HG03439 (cell line): ENCODE data around the gene SLC4A5.

Experiments used
- ATAC-seq: cut with Tn5 transposase; IDR thresholded peaks from one replicate; pipeline ENCODE4 v1.9.1; 2021; ENCODE audit warnings: mild to moderate bottlenecking, moderate library complexity; ENCODE audit not compliant: unreplicated experiment

The SLC4A5 gene

DNA sequence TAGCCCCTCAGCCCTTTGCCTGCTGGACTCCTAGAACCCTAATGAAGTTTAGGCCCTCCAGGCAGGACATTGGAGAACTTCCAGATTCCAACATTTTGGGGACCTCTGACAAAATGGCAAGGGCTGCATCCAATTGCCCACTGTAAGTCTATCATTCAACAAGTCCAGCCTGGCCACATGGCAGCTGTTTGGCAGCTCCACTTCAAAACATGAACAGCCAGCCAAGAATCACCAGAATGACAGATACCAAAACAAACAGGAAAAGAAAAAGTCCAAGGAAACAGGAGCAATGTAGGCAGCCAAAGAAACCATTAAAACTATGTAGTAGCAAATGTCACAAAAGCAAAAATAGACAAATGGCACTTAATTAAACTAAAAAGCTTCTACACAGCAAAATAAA lies 25.5 kb downstream of the SLC4A5 start:
- no peak for ATAC-seq

DNA sequence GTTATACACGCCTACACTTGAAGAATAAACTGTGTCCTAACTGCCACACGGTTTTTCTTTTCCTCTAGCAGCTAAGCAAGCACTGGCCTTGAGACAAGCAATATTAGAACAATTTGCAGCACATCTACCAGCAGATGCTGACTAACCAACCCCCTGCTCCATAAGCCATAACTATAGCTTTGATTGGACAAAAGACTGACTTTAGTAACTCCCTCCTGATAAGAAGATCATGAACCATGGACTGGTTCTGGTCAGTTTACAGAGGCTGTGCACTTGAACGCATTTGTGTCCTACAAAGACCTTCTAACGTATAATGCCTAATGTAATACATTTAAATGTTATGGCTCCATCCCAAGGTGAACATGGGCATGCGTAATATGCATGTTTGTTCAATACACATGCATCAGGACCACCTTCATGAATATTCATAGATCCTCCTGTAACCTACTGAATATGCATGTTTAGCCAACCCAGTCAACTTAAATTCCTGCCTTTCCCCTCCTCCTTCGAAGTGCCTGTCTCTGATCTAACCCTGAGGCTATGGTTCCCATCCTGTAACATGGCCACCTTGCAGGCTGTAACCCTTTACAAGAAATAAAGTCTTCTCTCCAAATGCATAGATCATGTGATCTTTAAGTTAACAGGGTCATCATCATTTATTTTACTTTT lies 26.5 kb downstream of the SLC4A5 start:
- no peak for ATAC-seq

DNA sequence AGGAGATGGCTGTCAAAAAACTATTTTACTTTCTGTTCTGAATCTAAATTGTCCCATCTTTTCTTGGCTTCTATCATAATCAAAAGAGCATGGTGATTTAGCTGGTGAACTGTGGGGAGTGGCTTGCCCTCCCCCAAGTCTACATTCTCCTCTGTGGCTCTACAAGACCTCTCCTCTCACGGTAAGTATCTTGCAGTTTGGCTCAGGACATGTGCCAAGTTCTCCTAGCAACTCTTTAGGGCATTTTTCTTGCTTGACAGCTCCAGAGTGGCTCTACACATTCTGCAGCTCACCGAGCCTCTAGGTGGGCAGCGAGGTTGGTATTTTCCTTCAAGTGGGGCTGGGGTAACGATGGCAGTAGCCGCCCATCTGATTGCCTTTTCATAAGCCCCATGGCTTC lies 29.1 kb downstream of the SLC4A5 start:
- no peak for ATAC-seq

DNA sequence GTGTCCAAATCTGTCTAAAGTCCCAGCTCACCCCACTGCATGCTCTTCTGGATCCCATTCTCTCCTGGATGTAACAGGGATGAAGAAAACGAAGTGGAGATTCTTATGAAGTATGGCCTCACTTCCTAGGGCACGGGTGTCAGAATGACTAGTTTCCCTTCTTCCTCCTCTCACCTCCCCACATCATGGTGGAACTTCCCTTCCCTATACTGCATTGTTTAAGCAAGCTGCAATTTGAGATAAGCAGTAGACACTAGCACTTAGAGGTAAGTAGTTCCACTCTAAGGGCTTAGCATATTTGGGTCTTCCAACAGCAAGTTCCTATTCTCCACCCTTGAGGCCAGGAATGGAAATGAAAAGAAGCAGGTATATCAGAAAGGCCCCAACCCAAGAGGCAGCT lies 29.7 kb downstream of the SLC4A5 start:
- no peak for ATAC-seq

DNA sequence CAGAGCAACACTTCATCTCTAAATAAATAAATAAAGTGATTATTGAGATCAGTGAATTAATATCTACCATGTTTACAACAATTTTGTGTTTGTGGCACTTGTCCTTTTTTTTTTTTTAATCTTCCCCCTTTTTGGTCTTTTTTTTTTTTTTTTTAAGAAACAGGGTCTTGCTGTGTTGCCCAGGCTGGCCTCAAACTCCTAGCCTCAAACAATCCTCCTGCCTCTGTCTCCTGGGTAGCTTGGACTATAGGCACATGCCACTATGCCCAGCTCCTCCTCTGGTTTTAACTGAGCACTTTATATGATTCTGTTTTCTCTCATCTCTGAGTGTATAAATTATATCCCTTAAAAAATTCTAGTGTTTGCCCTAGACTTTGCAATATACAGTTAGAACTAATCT lies 30.3 kb downstream of the SLC4A5 start:
- no peak for ATAC-seq

DNA sequence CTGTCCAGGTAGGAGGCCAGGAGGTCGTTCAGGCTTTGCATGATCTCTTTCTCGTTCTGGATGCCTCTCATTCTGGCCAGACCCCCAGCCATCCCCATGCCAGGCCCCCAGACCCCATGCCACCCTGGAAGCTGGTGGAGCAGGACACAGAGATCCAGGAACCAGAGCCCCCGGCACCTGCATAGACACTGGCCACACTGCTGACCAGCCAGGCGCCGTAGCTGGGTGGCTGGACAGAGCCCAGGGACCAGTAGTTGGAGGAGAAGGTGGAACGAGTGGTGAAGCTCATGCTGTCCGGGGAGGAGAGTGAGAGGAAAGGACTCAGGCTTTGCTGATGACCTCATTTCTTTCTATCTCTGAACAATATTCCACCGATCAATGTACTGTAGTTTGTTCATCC lies 35.5 kb downstream of the SLC4A5 start:
- ATAC-seq, result no peak

DNA sequence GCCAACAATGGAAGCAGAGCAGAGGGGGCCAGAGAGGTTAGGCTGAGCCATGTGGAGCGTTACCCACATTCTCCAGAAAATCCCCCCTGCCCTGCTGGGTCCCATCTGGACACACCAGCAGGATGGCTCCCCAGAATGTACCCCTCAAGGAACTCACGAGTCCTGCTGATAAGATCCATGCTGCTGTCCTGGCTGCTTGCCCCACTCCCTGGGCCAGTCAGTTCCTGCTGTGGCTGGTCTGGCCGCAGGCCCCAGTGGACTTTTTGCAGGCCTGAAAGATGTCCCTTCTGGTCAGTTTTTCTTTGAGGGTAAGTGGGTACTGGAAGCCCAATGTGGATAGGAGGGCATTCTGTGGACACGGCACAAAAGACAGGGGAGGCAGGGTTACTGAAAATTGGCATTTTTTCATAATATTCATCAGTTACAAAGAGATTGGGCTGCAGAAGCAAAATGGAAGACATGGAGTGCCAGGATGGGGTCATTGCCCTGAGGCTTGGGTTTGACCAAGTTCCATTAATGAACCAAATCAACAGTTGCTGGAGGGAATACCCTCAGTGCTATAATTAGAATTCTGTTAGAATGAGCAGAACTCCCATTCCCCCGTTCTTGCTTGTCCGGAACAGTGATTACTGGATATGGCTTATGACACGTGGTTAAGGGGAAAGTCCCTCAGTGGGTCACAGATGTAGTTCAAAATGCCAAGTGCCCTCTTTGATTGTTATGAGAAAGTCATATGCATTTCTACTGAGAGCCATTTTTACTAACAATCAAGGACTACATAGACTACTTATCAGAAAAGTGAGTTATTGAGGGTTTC lies 38.7 kb downstream of the SLC4A5 start:
- no peak for ATAC-seq

DNA sequence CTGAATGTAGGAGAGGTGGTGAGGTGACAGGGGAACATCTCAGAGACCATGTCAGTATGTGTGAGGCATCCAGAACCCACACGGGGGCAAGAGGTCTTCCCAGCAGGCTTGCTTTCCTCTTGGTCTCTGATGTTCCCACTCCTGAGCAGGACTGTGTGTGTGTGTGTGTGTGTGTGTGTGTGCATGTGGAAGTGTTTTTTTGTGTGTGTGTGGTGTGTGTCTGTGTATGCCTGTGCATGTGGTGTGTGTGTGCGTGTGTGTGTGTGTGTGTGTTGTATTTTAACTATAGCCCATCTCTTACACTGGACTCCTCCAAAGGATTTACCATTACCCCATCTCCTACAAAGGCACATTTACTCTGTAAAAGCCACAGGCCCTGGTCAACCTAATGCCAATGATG lies 40.4 kb downstream of the SLC4A5 start:
- ATAC-seq, result no peak

DNA sequence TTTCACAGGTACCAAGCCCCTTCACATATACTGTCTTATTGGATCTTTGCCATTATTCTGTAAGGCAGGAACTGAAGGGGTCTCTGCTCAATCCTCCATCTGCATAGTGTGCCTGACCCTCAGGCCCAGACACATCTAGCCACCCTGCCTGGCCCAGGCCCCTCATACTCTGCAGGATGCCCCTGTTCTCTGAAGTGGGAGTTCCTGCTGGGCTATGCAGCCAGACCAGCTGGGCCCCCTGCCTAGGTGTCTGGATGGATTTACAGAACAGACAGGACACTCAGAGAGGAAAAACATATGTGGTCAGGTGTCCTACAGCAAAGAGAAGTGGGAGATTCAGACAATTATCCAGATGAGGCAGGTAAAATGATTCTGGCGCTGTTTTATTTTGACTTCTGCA lies 42.0 kb downstream of the SLC4A5 start:
- ATAC-seq, result no peak

DNA sequence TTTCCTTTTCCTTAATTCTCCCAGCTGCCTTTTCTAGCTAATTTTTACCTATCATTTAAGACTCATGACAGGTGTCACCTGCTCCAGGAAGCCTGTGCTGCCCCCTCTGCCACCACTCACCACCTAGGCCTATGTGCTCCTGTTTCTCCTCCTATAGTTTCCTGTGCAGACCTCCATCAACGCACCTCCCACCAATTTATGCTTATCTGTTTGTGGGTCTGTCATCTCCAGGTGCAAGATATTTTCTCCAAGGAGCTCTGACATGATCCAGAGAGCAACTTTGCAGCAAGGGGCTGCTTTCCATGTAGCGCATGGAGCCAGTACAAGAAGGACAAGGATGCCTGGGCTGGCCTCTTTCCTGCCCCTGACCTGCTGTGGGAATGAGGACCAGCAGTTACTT lies 42.7 kb downstream of the SLC4A5 start:
- no peak for ATAC-seq

DNA sequence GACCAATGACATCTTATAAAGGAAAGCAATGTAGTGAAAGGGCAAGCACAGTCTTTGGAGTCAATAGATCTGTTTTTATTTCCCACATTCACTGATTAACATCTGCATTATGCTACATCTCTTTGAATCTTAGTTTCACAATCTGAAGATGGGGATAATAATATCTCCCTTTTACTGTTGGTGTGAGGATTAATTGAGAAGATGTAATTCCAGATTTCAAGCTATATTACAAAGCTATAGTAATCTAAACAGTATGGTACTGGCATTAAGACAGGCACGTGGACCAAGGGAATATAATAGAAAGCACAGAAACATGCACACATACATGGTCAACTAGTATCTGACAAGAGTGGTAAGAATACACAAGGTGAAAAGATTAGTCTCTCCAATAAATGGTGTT lies 45.3 kb downstream of the SLC4A5 start:
- no peak for ATAC-seq

DNA sequence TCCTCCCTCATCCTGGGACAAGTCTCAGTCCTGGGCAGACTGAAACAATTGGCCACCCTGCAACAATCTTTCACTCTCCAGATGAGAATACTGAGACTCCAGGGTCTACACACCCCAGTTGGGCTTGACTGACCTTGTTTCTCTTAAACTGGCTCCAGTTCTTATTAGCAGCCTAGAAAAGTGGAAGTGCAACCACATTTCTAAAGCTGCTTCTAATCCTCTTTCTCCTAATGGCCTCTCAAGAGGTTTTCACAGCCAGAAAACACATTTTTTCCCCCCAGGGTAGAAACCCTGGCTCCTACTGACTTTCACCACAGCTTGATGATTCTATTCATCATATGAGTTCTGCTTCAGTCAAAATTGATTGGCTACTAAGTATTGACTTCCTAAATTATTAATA lies 45.8 kb downstream of the SLC4A5 start:
- no peak for ATAC-seq

DNA sequence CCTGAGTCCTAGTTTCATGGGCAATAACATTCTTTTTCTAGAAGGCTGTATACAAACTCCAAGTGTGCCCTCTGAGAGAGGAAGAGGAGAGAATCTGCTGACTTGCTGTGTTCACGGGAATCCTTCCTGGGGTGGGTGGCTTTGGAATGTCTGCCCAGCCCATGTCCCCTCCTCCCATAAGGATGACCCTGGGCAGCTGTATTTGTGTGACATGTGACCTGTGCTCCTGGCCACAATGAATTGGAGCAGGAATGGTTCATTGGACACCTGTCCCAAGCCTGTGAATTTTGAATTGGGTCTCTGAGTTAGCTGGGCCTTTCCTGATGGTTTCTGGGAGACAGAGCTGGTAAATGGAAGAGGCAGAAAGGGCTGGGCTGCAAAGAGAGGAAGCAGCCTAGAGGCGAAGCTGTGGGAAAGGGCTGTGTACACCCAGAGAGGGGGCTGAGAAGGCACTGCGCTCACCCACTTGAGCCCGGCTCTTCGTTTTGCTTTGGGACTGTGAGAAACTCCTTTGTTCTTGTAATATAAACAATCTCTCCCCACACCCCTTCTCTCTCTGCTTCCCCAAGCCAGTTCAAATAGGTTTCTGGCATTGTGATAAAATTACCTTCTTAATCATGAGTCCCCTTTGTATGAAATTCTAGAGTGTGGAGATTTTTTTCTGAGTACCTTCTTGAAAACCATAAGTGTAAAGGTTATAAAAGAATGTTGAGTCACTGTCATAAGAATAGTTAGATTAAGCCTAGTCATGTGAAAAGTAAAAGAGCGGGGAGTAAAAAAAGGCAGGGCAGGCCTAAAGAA lies 49.8 kb downstream of the SLC4A5 start:
- no peak for ATAC-seq

DNA sequence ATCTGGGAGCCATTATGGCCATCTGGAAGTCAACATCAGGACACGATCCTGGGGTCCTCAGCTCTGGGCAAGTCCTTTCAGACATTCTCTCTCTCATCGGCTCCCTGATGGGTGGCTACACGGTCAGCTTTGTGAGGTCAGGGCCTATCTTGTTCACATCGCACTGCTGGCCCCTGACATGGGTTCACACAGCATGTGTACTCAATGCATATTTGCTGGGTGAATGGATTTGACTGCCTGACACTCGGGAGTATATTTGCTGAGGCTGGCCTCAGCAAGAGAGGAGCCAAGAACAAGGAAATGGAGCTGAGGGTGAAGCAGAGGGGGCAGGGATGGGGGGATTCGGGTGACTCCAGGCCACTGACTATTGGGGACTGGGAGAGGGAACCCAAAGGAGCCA lies 50.5 kb downstream of the SLC4A5 start:
- no peak for ATAC-seq

DNA sequence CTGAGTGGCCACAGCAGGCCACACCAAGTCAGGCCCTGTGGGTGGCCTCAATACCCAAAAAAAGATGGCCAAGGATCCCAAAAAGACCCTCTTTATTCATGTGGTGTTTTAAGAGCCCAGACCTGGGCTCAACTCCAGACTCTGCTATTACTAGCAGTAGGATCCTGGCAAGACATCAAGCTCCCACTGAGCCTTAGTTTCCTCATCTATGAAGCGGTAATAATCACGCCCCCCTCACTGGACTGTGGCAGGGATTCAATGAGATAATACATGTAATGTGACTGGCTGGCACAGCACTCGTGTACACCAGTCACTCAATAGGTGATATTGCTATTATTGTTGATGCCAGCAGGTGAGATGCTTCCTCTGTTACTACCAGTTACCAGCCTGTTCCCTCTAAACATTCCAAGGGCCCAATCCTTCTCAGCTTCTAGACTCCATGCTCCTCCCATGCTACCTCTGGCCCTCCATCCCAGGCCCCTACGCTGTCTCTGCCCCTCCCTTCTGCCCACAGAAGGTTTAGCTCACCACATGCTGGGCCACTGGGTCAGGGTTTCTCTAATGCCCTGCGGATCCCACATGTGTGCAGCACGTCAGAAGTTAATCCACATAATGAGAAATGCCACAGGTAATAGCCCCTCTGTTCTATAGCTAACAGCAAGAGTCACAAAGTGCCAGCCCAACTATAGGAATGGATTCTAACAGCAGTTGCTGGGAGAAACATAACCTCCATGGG lies 51.2 kb downstream of the SLC4A5 start:
- no peak for ATAC-seq

DNA sequence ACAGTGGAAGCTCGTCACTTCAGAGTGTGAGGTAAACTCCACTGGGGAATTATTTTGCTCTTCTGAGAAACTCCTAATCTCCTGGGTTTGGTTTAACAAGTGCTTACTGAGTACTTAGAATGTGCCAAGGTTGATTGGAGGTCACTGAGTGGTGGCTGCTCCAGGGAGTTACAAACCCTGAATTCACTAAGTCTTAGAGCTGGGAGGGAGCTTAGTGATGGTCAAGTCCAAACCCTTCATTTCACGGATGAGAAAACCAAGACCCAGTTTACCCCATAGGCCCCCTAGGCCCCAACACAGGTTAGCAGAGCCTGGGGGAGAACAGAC lies 52.0 kb downstream of the SLC4A5 start:
- no peak for ATAC-seq

DNA sequence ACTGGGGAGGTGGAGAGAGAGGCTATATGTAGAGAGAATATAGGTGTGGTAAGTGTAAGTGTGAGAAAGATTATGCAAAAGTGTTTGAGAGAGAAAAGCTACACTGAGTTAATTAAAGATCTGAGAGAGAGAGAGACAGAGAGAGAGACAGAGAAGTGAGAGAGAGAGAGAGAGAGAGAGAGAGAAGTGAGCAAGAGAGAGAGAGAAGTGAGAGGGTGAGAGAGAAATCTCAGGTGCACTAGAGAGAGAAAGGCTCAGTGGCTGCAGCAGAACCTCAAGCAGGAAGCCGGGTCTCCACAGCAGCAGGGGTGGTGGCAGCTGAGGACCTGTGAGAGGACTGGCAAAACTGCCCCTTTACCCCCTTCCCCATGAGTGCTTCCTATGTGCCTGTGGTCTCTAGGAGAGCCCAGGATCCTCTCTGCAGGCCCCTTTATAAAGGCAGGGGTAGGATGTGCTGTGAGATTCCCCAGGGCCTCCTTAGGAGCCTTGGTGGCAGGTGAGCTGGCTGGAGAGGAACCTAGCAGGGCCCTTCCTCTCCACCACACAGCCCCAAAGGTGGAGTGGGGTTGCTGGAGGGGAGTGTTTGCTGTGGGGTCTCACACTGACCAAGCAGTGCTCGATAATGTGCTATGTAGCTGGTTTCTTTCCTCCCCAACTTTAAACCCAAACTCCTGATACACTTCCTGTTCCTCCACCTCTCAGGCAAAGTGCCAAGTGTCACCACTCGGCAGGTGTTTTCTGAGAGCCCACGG lies 52.6 kb downstream of the SLC4A5 start:
- ATAC-seq, result no peak

DNA sequence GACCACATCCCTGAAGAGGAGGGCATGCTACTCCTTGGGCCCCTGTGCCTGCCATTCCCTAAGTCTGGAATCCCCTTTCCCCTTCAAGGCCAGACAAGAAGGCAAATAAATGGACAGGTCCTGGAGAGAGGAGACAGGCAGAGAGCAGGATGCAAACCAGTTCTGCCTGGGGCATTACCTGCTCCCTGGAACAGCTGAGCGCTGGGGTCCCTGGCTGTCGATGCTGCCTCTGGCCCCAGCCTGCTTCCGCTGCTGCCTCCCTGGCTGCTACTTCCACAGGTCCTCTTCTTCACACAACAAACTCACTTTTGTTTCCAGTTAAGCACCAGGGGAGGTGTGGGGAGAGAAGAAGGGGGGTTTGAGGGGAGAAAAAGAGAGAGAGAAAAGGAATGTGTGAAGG lies 53.1 kb downstream of the SLC4A5 start:
- ATAC-seq, result no peak

DNA sequence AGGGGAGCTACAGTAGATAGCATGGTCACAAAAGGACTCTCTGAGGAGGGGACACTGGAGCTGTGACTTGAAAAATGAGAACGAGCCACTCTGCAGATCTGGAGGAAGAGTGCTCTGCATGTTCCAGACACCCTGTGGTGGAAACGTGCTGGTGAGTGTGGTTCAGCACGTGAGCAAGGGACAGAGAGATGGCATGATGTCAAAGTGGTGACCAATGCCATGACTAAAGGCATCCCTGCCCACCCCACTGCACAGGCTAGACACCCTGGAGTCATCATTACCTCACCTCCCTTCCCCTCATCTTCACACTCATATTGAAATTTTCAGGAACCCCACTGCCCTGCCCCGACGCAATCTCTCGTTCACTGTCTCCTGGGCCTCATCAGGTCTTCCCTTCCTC lies 56.5 kb downstream of the SLC4A5 start:
- no peak for ATAC-seq

DNA sequence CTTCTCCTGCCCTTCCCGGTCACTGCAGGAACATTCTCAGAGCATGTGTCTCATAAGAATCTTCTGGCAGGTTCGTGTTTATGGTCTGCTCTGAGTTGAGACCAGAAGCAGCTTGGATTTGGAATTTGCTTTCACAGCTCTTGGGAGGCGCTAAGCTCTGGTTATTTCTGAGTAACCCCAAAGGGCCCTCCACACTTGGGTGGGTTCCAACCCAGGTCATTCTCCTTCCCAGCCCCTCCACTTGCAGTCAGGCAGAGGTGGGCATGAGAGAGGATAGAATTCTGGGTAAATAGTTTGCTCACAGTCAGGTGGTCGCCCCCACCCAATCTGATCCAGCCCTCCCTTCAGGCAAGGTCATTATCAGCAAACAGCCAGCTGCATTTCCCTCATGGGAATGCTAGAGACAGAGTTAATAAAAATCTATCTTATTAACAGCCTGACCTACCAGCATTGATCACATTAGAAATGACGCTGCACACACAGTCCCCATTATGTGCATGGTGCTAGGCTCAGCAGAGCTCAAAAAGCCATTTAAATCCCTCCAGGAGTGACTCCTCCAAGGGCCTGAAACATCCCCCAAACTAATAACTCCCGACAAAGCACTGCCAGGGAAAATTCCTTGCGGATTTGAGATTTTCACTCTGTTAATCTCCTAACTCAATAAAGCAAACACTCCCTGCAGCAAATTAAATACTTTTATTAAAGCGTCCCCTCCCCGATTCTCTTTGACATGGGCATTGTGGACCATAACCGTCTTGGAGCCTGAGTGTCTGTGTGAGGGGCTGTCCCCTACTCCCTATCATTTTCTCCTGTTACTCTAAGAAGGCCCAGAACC lies 61.9 kb downstream of the SLC4A5 start:
- ATAC-seq, result no peak
